GM23338 (cell line): ENCODE results near the gene TUBB4A. TPM values are rescaled to one million over a fixed set of nuclear protein-coding genes. Genes with fewer than 3 reads are reported as not detected.

Experiments used
- REST ChIP-seq: IDR thresholded peaks from one replicate; pipeline ENCODE4 v1.6.1; 2018; ENCODE audit warnings: antibody characterized with exemption; ENCODE audit not compliant: unreplicated experiment
- polyA plus RNA-seq: library from polyadenylated mRNA; unstranded; fragments of >200 nt; fragmentation: Nextera tagmentation; extraction: Ambion mirVana; gene quantifications from 2 replicates; pipeline ENCODE4 v1.2.1, GENCODE V29; 2016
- total RNA-seq: library from RNA; depleted of rRNA; stranded (reverse); fragments of >200 nt; shearing (Covaris generic); gene quantifications from 2 replicates; pipeline ENCODE4 v1.2.3, GENCODE V29; 2014
- TF ChIP-seq, protein P1 (sequence below): fragments of 250-450 bp; sonication (Bioruptor Pico); IDR thresholded peaks from 2 replicates; pipeline ENCODE4 v1.5.0; 2020; ENCODE audit warnings: mild to moderate bottlenecking, moderate library complexity
- TF ChIP-seq, protein P2 (sequence below): IDR thresholded peaks from 2 replicates; pipeline ENCODE4 v1.6.1; 2016; ENCODE audit warnings: antibody characterized with exemption

TUBB4A gene
- total and polyA plus RNA-seq, 2 experiments from 2014 or later: 32.9 to 41.7 TPM

DNA sequence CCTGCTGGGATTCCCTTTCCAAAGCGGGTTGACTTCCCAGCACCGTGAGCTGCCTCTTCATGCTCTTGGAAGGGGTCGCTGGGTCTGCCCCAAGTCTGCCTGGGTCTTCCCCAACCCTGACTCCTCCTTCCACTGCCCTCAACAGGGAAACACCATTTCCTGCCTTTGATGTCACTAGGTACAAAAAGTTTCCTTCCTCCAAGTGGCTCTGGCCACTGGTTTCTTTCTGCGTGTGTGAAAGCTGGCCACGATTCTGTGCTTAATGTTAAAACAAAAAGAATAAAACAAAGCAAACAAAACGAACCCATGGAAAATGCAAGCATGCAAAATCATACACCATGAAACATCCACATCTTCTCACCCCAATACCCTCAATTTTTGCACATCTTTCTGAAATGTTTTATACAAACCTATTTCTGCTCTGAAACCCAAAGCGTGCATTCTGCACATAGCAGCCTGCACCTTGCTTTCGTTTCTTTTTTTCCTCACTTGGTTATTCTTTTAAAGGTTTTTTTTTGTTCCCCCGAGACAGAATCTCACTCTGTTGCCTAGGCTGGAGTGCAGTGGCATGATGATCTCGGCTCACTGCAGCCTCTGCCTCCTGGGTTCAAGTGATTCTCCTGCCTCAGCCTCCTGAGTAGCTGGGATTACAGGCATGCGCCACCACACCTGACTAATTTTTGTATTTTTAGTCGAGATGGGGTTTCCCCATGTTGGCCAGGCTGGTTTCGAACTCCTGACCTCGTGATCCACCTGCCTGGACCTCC is 16.2 kb upstream of the TUBB4A start (continued):
- no peak for TF ChIP-seq REST
- TF ChIP-seq, protein P1, sequence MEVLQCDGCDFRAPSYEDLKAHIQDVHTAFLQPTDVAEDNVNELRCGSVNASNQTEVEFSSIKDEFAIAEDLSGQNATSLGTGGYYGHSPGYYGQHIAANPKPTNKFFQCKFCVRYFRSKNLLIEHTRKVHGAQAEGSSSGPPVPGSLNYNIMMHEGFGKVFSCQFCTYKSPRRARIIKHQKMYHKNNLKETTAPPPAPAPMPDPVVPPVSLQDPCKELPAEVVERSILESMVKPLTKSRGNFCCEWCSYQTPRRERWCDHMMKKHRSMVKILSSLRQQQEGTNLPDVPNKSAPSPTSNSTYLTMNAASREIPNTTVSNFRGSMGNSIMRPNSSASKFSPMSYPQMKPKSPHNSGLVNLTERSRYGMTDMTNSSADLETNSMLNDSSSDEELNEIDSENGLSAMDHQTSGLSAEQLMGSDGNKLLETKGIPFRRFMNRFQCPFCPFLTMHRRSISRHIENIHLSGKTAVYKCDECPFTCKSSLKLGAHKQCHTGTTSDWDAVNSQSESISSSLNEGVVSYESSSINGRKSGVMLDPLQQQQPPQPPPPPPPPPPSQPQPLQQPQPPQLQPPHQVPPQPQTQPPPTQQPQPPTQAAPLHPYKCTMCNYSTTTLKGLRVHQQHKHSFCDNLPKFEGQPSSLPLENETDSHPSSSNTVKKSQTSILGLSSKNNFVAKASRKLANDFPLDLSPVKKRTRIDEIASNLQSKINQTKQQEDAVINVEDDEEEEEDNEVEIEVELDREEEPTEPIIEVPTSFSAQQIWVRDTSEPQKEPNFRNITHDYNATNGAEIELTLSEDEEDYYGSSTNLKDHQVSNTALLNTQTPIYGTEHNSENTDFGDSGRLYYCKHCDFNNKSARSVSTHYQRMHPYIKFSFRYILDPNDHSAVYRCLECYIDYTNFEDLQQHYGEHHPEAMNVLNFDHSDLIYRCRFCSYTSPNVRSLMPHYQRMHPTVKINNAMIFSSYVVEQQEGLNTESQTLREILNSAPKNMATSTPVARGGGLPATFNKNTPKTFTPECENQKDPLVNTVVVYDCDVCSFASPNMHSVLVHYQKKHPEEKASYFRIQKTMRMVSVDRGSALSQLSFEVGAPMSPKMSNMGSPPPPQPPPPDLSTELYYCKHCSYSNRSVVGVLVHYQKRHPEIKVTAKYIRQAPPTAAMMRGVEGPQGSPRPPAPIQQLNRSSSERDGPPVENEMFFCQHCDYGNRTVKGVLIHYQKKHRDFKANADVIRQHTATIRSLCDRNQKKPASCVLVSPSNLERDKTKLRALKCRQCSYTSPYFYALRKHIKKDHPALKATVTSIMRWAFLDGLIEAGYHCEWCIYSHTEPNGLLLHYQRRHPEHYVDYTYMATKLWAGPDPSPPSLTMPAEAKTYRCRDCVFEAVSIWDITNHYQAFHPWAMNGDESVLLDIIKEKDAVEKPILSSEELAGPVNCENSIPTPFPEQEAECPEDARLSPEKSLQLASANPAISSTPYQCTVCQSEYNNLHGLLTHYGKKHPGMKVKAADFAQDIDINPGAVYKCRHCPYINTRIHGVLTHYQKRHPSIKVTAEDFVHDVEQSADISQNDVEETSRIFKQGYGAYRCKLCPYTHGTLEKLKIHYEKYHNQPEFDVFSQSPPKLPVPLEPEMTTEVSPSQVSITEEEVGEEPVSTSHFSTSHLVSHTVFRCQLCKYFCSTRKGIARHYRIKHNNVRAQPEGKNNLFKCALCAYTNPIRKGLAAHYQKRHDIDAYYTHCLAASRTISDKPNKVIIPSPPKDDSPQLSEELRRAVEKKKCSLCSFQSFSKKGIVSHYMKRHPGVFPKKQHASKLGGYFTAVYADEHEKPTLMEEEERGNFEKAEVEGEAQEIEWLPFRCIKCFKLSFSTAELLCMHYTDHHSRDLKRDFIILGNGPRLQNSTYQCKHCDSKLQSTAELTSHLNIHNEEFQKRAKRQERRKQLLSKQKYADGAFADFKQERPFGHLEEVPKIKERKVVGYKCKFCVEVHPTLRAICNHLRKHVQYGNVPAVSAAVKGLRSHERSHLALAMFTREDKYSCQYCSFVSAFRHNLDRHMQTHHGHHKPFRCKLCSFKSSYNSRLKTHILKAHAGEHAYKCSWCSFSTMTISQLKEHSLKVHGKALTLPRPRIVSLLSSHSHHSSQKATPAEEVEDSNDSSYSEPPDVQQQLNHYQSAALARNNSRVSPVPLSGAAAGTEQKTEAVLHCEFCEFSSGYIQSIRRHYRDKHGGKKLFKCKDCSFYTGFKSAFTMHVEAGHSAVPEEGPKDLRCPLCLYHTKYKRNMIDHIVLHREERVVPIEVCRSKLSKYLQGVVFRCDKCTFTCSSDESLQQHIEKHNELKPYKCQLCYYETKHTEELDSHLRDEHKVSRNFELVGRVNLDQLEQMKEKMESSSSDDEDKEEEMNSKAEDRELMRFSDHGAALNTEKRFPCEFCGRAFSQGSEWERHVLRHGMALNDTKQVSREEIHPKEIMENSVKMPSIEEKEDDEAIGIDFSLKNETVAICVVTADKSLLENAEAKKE (CRISPR knock-in tag): no peak
- TF ChIP-seq, protein P2, sequence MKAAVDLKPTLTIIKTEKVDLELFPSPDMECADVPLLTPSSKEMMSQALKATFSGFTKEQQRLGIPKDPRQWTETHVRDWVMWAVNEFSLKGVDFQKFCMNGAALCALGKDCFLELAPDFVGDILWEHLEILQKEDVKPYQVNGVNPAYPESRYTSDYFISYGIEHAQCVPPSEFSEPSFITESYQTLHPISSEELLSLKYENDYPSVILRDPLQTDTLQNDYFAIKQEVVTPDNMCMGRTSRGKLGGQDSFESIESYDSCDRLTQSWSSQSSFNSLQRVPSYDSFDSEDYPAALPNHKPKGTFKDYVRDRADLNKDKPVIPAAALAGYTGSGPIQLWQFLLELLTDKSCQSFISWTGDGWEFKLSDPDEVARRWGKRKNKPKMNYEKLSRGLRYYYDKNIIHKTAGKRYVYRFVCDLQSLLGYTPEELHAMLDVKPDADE: no peak
